K562 (cell line): Measurements from ENCODE around the gene CBLL1. TPM values are rescaled to one million over a fixed set of nuclear protein-coding genes. Genes with fewer than 3 reads are reported as not detected.

ENCODE experiments used
- ADNP ChIP-seq: fragments of 200-800 bp; sonication (Bioruptor generic); IDR thresholded peaks from 2 replicates; pipeline ENCODE4 v1.6.1; 2016; ENCODE audit warnings: missing genetic modification characterization, missing compliant biosample characterization
- AFF1 ChIP-seq, 2 experiments: fragments of 450-650 bp; IDR thresholded peaks; 2 replicates each; pipeline ENCODE4 v1.6.1; 2018; ENCODE audit warnings: mild to moderate bottlenecking in 2 of 2, low read depth in 1 of 2; ENCODE audit not compliant: partially characterized antibody in 2 of 2
- CBFA2T2 ChIP-seq: fragments of 450-650 bp; conservative IDR thresholded peaks from 2 replicates; pipeline ENCODE4 v1.6.1; 2017; ENCODE audit warnings: mild to moderate bottlenecking
- CCAR2 ChIP-seq: fragments of 200-400 bp; formaldehyde crosslinking; IDR thresholded peaks from 2 replicates; pipeline ENCODE4 v1.6.1; 2017; ENCODE audit warnings: mild to moderate bottlenecking, low read depth, low read length
- CCNT2 ChIP-seq: IDR thresholded peaks from 2 replicates; pipeline ENCODE4 v1.6.1; 2011; ENCODE audit warnings: borderline replicate concordance, low read depth, mild to moderate bottlenecking, moderate library complexity, mixed read lengths, low read length; ENCODE audit not compliant: insufficient read length; ENCODE audit errors: extremely low read depth
- ELF1 ChIP-seq: fragments of 200-800 bp; sonication (Bioruptor generic); IDR thresholded peaks from 2 replicates; pipeline ENCODE4 v1.6.1; 2016; ENCODE audit warnings: missing genetic modification characterization, missing compliant biosample characterization
- ELF2 ChIP-seq: fragments of 250-450 bp; sonication (Bioruptor Pico); IDR thresholded peaks from 2 replicates; pipeline ENCODE4 v1.5.0; 2021; ENCODE audit warnings: mild to moderate bottlenecking
- FIP1L1 ChIP-seq: fragments of 200-400 bp; formaldehyde crosslinking; IDR thresholded peaks from 2 replicates; pipeline ENCODE4 v1.6.1; 2018; ENCODE audit warnings: mild to moderate bottlenecking, low read depth, low read length; ENCODE audit not compliant: poor library complexity, severe bottlenecking
- GABPA ChIP-seq: fragments of 200-800 bp; sonication (Bioruptor generic); conservative IDR thresholded peaks from 2 replicates; pipeline ENCODE4 v1.6.1; 2016; ENCODE audit warnings: low read depth, missing genetic modification characterization, missing compliant biosample characterization
- LCOR ChIP-seq: sonication (generic); formaldehyde crosslinking; IDR thresholded peaks from 2 replicates; pipeline ENCODE4 v1.8.0; 2022; ENCODE audit warnings: mild to moderate bottlenecking, missing genetic modification reagents
- PHF8 ChIP-seq: fragments of 200-600 bp; sonication (generic); IDR thresholded peaks from 2 replicates; pipeline ENCODE4 v1.6.1; 2012; ENCODE audit warnings: mixed run types, mild to moderate bottlenecking, inconsistent platforms, low read length, moderate library complexity, borderline replicate concordance
- RB1 ChIP-seq: fragments of 450-650 bp; IDR thresholded peaks from 2 replicates; pipeline ENCODE4 v1.6.1; 2017; ENCODE audit warnings: low read depth, mild to moderate bottlenecking
- RBFOX2 ChIP-seq: fragments of 200-400 bp; formaldehyde crosslinking; IDR thresholded peaks from 2 replicates; pipeline ENCODE4 v1.6.1; 2017; ENCODE audit warnings: low read depth, mild to moderate bottlenecking, low read length, moderate library complexity
- RNF2 ChIP-seq: sonication (generic); IDR thresholded peaks from 2 replicates; pipeline ENCODE4 v1.6.1; 2016
- SIN3A ChIP-seq, 2 experiments: fragments of 150-350 bp in 1 of 2; IDR thresholded peaks; 2 replicates each; pipeline ENCODE4 v1.6.1; 2011 to 2016; ENCODE audit warnings: borderline replicate concordance in 2 of 2, low read depth in 2 of 2, low read length in 2 of 2, mild to moderate bottlenecking in 2 of 2, moderate library complexity in 2 of 2; ENCODE audit not compliant: control insufficient read depth in 1 of 2
- SMARCA5 ChIP-seq: fragments of 450-650 bp; IDR thresholded peaks from 2 replicates; pipeline ENCODE4 v1.6.1; 2016
- ZFP1 ChIP-seq: fragments of 450-650 bp; formaldehyde crosslinking; IDR thresholded peaks from 2 replicates; pipeline ENCODE4 v1.4.0; 2020; ENCODE audit warnings: mild to moderate bottlenecking, mixed read lengths
- ZNF354B ChIP-seq: fragments of 250-450 bp; sonication (Bioruptor Pico); IDR thresholded peaks from 2 replicates; pipeline ENCODE4 v1.4.0; 2020
- ZNF764 ChIP-seq: fragments of 250-450 bp; sonication (Bioruptor Pico); IDR thresholded peaks from 2 replicates; pipeline ENCODE4 v1.4.0; 2020; ENCODE audit warnings: low read depth, mild to moderate bottlenecking, moderate library complexity
- polyA plus RNA-seq, 8 experiments: library from polyadenylated mRNA; depleted of rRNA in 4 of 8; stranded (reverse) in 5 of 8; unstranded in 3 of 8; fragments of >200 nt; fragmentation: Nextera tagmentation in 2 of 8; fragmentation: Illumina TruSeq in 1 of 8; extraction: Ambion mirVana in 2 of 8; extraction: Trizol in 1 of 8; gene quantifications; 2 replicates each; pipeline versions ENCODE4 v1.2.1 to v1.2.3, GENCODE V29; 2011 to 2014; ENCODE audit warnings: inconsistent platforms in 1 of 8, missing spikeins in 1 of 8
- total RNA-seq, 7 experiments: library from RNA; depleted of rRNA in 6 of 7; stranded (reverse); fragments of >200 nt in 6 of 7; fragmentation: Illumina TruSeq in 2 of 7; extraction: Trizol in 2 of 7; gene quantifications; 2 replicates each; pipeline versions ENCODE4 v1.2.1 to v1.2.3, GENCODE V29; 2011 to 2021; ENCODE audit warnings: low replicate concordance in 1 of 7
- TF ChIP-seq, protein P1 (sequence below): fragments of 450-650 bp; IDR thresholded peaks from 2 replicates; pipeline ENCODE4 v1.6.1; 2016; ENCODE audit warnings: borderline replicate concordance
- TF ChIP-seq, protein P2 (sequence below): fragments of 450-650 bp; conservative IDR thresholded peaks from 2 replicates; pipeline ENCODE4 v1.6.1; 2016; ENCODE audit warnings: missing genetic modification characterization, low read depth, mild to moderate bottlenecking, missing compliant biosample characterization, moderate library complexity

The CBLL1 gene
- total and polyA plus RNA-seq, 9 of the 15 experiments (the other 6 are each of a cell fraction or from before 2014, with no cell fraction given), result 14.7 to 67.9 (median 35.4) TPM

- TF ChIP-seq ZNF354B (no peak), FIP1L1 (no peak), SMARCA5 (no peak), ADNP (tag) (no peak), ELF1 (peak; percentile 99), AFF1 (IDR thresholded peaks at IDR 0.05; ENCODE audit: low read depth in 1 of 2, partially characterized antibody in 2 of 2) (peak; percentile 61 to 92), RB1 (peak; percentile 97), ZNF764 (no peak), SIN3A (IDR thresholded peaks at IDR 0.05; ENCODE audit: borderline replicate concordance in 2 of 2, control insufficient read depth in 1 of 2, low read depth in 2 of 2, low read length in 2 of 2) (peak; percentile 35 to 84), RBFOX2 (peak; percentile 97), CBFA2T2 (no peak), ELF2 (CRISPR knock-in tag) (peak; percentile 95), PHF8 (peak; percentile 98), CCAR2 (no peak), GABPA (tag) (peak; percentile 98), CCNT2 (peak; percentile 91), LCOR (CRISPR knock-in tag) (peak; percentile 99), RNF2 (peak; percentile 88), ZFP1 (no peak)
- TF ChIP-seq, protein P1, sequence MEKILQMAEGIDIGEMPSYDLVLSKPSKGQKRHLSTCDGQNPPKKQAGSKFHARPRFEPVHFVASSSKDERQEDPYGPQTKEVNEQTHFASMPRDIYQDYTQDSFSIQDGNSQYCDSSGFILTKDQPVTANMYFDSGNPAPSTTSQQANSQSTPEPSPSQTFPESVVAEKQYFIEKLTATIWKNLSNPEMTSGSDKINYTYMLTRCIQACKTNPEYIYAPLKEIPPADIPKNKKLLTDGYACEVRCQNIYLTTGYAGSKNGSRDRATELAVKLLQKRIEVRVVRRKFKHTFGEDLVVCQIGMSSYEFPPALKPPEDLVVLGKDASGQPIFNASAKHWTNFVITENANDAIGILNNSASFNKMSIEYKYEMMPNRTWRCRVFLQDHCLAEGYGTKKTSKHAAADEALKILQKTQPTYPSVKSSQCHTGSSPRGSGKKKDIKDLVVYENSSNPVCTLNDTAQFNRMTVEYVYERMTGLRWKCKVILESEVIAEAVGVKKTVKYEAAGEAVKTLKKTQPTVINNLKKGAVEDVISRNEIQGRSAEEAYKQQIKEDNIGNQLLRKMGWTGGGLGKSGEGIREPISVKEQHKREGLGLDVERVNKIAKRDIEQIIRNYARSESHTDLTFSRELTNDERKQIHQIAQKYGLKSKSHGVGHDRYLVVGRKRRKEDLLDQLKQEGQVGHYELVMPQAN, result peak; percentile 85; the same call in 1 of the 2 replicates
- TF ChIP-seq, protein P2, sequence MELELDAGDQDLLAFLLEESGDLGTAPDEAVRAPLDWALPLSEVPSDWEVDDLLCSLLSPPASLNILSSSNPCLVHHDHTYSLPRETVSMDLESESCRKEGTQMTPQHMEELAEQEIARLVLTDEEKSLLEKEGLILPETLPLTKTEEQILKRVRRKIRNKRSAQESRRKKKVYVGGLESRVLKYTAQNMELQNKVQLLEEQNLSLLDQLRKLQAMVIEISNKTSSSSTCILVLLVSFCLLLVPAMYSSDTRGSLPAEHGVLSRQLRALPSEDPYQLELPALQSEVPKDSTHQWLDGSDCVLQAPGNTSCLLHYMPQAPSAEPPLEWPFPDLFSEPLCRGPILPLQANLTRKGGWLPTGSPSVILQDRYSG, result no peak
These were observed at the start of gene CBLL1 (continued) for GRCh38 chr7:107743567-107744344.
